Measurements from ENCODE around the gene ASZ1. TPM values are rescaled to one million over a fixed set of nuclear protein-coding genes. Genes with fewer than 3 reads are reported as not detected.

Gene ASZ1
- total RNA-seq, 1 experiment from 2014 or later = not detected

DNA sequence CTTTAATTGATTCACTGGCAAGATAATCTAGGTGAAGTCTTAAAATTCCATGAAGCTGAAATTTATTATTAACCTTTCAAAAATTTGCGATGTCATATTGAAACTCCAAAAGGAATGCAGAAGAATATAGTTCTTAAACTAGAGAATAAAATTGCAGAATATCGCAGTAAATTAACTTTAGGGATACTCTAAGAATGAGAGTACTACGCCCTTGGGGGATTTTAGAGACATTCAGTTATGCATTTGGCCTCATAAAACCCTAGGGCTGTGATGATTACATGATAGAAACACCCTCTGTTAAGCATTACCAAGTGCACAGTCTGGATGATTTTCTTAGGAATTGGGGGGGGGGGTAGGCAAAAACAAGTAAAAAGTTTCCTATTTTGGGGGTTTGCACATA, 108.1 kb downstream of the ASZ1 start:
- intact Hi-C loops (cut with micrococcal nuclease) = no loop called here
- DNase-seq (no peak), ATAC-seq (no peak)
- no TSS peak for BruUV-seq (replicated peaks)
- no peak for TF ChIP-seq EZH2phosphoT487 (IDR thresholded peaks at IDR 0.05; ENCODE audit: borderline replicate concordance, low read length)
- TF ChIP-seq, protein P1, sequence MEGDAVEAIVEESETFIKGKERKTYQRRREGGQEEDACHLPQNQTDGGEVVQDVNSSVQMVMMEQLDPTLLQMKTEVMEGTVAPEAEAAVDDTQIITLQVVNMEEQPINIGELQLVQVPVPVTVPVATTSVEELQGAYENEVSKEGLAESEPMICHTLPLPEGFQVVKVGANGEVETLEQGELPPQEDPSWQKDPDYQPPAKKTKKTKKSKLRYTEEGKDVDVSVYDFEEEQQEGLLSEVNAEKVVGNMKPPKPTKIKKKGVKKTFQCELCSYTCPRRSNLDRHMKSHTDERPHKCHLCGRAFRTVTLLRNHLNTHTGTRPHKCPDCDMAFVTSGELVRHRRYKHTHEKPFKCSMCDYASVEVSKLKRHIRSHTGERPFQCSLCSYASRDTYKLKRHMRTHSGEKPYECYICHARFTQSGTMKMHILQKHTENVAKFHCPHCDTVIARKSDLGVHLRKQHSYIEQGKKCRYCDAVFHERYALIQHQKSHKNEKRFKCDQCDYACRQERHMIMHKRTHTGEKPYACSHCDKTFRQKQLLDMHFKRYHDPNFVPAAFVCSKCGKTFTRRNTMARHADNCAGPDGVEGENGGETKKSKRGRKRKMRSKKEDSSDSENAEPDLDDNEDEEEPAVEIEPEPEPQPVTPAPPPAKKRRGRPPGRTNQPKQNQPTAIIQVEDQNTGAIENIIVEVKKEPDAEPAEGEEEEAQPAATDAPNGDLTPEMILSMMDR (conservative IDR thresholded peaks at IDR 0.05; ENCODE audit: low read depth, low read length) = no peak
- TF ChIP-seq EZH2 (IDR thresholded peaks at IDR 0.05; ENCODE audit: low read length, unreplicated experiment) = no peak
- Histone ChIP-seq H4K20me1 (ENCODE audit: low read length) (no peaks in the 10 kb centered on the region), H3K4me1 (ENCODE audit: insufficient read depth, low read length) (0 out of 2 replicates have a peak, but pooled peaks cover 3% of the 10 kb centered on the region), H3F3A (ENCODE audit: low read length, unreplicated experiment) (no peaks in the 10 kb centered on the region), H3K27ac (ENCODE audit: low read length) (no peak overlapping the region), H3K9me2 (replicated peaks; ENCODE audit: low read length) (no peaks in the 10 kb centered on the region), H2AFZ (ENCODE audit: low read length) (no peak overlapping the region), H3K36me3 (ENCODE audit: low read depth, low read length) (no peaks in the 10 kb centered on the region), H3K79me2 (ENCODE audit: low read length) (no peaks in the 10 kb centered on the region), H3K27me3 (ENCODE audit: low read length) (peaks cover 69% of the 10 kb centered on the region), H3K4me2 (ENCODE audit: low read length) (no peak overlapping the region), H3K9ac (ENCODE audit: low read length) (no peak overlapping the region), H3K9me3 (ENCODE audit: low read length) (no peaks in the 10 kb centered on the region), H3K4me3 (ENCODE audit: low read length) (no peak overlapping the region)
- CTCF ChIA-PET = interaction anchor here (0.6 kb wide), 1 partner anchor 107 kb away, joined by 3 read pairs; no protein-coding TSS in a partner anchor
- POLR2A ChIA-PET (ENCODE audit: unreplicated experiment) = no interaction called here

DNA sequence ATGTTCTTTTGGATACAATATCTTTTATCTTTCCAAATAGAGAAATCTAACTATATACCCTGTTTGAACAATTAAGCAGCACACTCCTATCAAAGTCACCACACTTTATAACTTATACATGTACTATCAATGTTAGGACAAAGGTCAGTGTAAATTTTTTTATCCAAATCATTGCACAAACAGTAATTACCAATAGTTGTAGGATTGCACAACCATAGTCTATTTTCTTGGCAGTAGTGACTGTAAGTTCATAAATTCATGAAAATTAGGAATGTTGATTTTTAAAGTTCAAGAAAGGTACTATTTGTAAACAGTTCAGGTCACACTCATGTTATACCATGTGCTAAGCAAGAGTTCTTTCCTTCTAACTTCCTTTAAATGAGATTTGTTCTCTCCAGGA, 113.7 kb downstream of the ASZ1 start:
- DNase-seq (no peak), ATAC-seq (no peak)
- TF ChIP-seq EZH2phosphoT487 (IDR thresholded peaks at IDR 0.05; ENCODE audit: borderline replicate concordance, low read length) = no peak
- TF ChIP-seq, protein P1 (conservative IDR thresholded peaks at IDR 0.05; ENCODE audit: low read depth, low read length) = no peak
- no peak for TF ChIP-seq EZH2 (IDR thresholded peaks at IDR 0.05; ENCODE audit: low read length, unreplicated experiment)
- H3K4me1 ChIP-seq (ENCODE audit: insufficient read depth, low read length) = no peaks in the 10 kb centered on the region
- H3K27me3 ChIP-seq (ENCODE audit: low read length) = peaks cover 30% of the 10 kb centered on the region
- CTCF ChIA-PET = no interaction called here
- H3K9me3 ChIP-seq (ENCODE audit: low read length) = no peaks in the 10 kb centered on the region
- intact Hi-C loops (cut with micrococcal nuclease) = loop anchor here (2.0 kb wide), 1 partner anchor 71 kb away; no protein-coding TSS in a partner anchor
- no peaks in the 10 kb centered on the region for H3K9me2 ChIP-seq (replicated peaks; ENCODE audit: low read length)
- no peaks in the 10 kb centered on the region for H3F3A ChIP-seq (ENCODE audit: low read length, unreplicated experiment)
- POLR2A ChIA-PET (ENCODE audit: unreplicated experiment) = no interaction called here
- no peak overlapping the region for H3K27ac ChIP-seq (ENCODE audit: low read length)
- H3K79me2 ChIP-seq (ENCODE audit: low read length) = no peaks in the 10 kb centered on the region
- H4K20me1 ChIP-seq (ENCODE audit: low read length) = no peaks in the 10 kb centered on the region
- H2AFZ ChIP-seq (ENCODE audit: low read length) = no peak overlapping the region
- no peak overlapping the region for H3K4me3 ChIP-seq (ENCODE audit: low read length)
- no TSS peak for BruUV-seq (replicated peaks)
- no peaks in the 10 kb centered on the region for H3K36me3 ChIP-seq (ENCODE audit: low read depth, low read length)
- no peak overlapping the region for H3K9ac ChIP-seq (ENCODE audit: low read length)
- H3K4me2 ChIP-seq (ENCODE audit: low read length) = no peak overlapping the region

Other genes starting within 250 kb of the ASZ1 start
- not detected in 2 replicates for gene WNT2, start 104.4 kb downstream of the ASZ1 start, total RNA-seq (2014; rRNA removed)
- gene CFTR, start 52.5 kb upstream of the ASZ1 start, total RNA-seq (2014; rRNA removed) = not detected in 2 replicates